Measurements from ENCODE around the gene CAT.

CAT gene

DNA sequence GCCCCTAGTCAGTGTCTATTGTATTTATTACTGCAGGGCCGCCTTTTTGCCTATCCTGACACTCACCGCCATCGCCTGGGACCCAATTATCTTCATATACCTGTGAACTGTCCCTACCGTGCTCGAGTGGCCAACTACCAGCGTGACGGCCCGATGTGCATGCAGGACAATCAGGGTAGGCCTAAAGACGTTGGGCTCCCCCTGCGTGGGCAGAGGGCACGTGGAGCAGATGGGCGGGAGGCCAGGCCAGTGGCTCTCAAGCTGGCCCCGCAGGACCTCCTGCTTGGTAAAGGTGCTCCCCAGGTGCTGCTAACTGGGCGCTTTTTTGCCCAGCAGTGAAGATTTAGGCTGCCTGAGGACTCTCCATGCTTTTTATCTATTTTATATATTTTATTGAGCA is 22.5 kb downstream of the CAT start:
- no peak for DNase-seq

DNA sequence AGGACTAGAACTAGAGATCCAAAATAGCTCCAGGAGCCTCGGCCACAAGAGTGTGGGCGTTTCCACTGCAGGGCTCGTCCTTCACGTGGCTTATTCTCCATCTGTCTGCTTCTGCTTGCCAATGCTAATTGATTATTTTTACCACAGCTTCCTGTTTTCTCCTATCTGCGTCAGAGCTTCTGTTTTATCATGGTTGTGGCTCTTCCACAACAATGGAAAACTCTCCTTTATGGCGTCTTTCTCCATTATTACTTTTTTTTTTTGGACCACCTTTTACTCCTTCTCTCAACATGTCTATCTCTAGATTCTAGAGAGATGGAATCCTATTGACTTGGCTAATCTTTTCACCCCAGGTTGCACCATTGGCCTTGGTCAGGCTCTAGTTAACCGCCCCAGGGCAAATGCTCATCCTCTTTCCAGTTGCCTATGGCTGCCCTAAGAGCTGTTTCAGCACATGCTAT is 25.9 kb downstream of the CAT start:
- no peak for DNase-seq

DNA sequence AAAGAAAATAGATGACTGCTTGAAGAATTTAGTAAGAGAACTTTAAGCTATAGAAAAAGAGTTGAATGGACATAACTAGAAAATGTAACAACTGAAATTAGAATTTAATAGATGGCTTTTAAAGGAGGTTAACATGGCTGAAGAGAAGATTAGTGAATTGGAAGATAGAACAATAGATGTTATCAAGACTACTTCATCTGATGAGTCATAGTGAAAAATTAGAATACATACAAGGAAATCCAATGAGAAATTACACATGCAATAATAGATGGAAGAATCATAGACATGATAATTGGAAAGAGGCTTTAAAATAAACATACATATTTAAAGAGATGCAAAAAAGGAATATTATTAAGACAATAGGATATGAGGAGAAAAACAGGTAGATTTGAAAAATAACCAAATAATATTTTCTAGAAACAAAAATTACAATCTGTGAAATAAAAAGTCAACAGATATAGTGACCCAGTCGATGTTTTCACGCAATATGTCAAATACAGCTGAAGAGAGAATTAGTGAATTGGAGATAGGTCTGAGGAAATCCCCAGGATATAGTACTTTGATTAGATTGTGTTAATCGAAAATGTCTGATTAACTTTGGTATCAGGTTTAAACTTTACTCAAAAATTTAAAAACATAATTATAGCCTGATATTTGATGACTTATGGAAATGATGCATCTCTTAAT is 28.2 kb downstream of the CAT start:
- DNase-seq: no peak

DNA sequence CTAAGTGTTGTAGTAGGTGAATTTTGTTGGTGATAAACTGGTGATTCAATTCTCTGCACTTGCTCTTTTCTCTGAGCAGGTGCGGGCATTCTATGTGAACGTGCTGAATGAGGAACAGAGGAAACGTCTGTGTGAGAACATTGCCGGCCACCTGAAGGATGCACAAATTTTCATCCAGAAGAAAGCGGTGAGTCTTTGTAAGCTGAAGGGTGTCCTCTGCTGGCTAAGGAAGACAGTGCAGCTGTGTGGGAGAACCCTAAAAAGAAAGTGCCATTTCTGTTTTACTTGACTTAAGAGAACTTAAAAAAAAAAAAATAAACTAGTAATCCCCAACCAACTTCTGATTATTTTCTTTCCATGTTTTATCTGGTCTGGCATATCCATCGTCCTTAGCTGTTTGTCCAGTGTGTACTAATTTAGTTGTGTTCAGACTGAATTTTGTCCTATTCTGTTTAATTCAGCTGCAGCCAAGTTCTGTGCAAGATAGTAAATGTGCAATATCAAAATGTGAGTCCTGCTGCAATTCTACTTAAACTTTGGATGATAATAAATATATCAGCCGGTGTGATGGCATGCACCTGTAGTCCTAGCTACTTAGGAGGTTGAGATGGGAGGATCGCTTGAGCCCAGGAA is 29.6 kb downstream of the CAT start:
- DNase-seq: peak; percentile 32

DNA sequence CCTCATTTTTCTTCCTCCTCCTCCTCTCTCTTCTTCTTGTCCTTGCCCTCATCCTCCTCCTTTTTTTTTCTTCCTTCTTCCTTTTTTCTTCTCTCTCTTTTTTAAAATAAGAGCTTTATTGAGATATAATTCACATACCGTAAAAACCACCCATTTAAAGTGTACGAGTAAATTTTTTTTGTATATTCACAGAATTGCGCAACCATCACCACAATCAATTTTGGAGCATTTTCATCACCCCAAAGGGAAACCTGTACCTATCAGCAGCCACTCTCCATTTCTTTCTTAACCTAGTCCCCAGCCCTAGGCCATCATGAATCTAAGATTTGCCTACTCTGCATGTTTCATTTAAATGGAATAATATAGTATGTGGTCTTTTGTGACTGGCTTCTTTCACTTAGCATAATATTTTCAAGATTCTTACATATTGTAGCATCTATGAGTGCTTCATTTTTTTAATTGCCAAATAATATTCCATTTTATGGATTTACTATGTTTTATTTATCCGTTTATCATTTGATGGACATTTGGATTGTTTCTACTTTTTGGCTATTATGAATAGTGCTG is 35.0 kb downstream of the CAT start:
- DNase-seq: no peak

DNA sequence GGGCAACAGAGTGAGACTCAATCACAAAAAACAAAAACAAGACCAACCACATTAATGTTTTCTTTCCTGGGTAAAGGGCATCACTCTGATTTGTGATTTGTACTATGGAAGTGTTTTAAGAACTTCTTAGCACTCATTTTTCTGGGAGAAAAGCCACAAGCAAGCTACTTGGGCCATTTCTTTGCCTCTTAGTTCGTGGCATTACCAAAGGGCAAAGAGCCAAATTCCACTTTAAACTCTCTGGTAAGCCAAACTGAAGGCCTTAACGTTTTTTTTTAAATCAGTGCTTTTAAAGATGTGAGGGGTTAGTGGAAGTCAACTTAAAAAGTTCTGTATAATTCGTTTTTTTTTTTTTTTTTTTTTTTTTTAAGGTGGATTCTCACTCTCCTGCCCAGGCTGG is 36.9 kb downstream of the CAT start:
- DNase-seq: no peak

DNA sequence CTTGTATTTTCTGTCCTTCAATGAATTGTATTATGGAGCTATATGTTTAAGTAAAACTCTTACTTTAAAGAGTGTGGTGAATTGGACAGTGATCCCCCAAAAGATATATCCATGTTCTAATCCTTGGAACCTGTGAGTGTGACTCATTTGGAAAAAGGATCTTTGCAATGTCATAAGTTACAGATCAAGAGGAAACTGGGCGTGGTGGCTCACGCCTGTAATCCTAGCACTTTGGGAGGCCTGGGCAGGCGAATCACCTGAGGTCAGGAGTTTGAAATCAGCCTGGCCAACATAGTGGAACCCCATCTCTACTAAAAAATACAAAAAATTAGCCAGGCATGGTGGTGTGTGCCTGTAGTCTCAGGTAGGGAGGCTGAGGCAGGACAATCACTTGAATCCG is 38.1 kb downstream of the CAT start:
- DNase-seq: no peak

DNA sequence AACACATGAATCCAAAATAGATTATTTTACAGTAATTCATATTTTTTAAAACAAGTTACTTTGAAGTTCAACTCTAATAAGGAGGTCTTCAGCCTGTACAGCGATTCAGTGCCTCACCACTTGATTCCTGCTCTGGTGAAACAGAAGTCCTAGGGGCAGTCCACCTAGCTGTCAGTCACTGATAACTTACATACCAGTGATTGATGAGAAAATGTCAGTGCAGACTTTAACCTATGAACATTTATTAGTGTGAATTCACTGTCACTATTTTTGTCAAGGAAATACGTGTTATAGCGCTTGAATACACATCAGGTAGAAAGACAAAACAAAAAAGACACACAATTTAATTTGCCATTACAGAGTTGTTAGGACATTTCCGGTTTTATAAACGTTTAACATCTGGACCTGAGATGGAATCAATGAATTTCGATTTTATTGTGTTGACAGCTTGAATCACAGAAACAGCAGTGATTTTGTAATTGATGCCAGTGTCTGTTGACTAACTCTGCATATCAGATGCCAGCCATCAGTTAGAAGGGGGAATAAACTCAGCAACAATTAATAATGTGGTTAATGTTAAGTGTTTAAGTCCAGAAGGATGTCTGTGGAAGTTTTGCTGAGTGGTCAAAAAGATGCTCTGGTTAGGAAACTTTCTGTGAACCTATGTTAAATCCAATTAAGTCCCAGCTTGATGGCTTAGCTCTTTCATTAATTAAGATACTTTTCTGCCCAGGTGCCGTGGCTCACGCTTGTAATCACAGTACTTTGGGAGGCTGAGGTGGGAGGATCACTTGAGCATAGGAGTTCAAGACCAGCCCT is 40.3 kb downstream of the CAT start:
- DNase-seq: no peak

DNA sequence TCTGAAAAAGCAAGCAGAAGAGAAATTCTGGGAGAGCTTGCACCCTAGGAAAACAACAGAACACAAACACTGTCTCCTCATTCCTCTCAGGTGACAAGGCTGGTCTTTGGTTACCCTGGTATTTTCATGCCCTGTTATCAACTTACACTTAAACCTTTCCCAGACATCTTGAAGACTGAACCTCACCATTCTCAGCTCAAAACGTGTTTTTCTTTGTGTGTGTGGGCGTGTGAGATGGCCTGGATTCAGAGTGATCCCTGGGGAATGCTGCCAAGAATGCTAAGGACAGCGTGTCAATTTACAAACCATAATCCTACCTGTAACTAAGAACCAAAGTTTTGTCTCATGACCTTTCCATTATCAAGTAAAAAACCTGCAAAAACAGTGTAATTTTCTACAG is 41.6 kb downstream of the CAT start:
- DNase-seq: no peak

DNA sequence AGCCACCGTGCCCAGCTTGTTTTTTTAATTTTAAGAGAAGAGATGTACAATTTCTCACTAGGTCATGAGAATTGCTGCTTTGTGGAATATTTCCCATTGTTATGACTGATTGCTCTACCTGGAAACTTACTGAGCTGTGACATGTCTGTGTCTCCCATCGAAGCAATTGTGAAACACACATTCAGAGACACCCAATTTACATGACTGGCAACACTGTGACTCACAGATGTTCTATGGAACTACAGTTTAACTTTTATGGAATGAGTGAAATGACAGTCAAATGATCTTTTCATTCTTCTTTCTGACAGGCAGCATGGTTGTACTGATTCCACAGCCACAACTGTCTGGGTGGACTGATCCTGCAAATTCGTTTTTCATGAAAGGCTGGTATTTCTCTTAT is 42.6 kb downstream of the CAT start:
- no peak for DNase-seq

DNA sequence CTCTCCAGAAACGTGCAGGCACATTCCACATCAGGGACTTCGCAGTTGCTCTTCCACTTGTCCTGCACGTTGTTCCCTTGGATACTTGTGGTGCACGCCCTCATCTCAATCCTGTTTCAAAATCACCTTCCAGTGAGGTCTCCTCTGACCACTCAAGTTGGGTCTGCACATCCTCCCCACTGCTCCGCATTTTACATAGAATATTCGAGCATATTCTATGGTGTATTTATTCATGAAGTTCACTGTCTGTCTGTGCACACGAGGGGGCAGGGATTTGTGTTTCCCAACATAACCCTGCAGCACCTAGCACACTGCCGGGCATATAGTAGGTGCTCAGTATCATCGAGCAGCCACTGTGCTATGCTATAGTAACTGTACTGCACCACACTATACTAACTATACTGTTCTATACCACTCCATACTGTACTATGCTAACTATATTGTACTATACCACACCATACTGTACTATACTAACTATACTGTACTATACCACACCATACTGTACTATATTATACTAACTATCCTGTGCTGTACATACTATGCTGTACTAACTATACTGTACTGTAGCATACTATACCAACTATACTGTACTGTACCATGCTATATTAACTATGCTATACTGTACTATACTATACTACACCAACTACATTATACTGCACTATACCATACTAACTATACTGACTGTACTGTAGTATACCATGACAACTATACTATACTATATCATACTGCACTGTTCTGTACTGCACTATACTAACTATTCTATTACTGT is 44.6 kb downstream of the CAT start:
- no peak for DNase-seq

DNA sequence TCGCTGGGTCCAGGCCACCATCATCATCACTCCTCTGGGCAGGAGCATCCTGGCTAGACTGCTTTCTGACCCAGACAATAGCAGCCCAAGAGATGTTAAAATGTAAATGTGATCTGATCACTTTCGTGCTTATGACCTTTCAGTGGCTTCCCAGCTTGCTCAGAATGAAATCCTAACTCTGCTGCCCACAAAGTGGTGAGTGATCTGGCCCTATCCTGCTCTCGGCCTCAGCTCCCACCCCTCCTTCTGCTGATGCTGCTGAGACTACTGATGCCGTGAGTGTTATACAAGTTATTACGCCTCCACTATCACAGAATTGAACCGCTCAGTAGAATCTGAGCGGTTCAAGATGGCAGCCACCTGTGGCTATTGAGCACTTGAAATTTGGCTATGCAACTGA is 48.7 kb downstream of the CAT start:
- no peak for DNase-seq

DNA sequence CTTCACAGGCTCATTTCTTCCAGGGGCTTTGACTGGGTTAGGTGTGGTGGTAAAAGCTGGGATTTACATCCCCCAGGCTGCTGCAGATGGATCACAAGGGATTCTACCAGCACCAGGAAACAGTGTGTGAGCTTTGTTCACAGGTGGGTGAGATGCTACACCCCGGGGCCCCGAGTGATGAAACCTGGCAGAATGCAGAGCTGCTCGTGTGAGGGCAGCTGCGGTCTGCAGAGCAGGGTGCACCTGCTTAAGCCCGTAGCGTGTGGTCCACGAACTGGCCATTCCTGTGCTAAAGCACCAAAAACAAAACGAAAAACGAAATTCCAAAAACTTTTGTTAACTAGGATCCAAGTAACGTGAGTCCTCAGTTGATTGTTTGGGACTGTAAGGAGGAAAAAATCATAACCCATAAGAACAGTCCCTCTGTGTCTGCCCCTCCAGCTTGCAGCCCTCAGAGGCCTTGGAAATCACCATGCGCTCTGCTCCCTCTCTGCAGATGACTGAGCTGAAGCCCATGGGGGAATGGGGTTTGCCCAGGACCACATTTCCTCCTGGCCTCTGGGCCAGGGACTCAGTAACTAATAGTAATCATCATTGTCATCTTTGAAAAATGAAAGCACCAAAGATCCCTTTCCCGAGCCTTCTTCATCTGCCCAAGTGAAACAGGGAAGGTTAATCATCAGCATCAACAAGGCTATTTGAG is 50.3 kb downstream of the CAT start:
- no peak for DNase-seq

DNA sequence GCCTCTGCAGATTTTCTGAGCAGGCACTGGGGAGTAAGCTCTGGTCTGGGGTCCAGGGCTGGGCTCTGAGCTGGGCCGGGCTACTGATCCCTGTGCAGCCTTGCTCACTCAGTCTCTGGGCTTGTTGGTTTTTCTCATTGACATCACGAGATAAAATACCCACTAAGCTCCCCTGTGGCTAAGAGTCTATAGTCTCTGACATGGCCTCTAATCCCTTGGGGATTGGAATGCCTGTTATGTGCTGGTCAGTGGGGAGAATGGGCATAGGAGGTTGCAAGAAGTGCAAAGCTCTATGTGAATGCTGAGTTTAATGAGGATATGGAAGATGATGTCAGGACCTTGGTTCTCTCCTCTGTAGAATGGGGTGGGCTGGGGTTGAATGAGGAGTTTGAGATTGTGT is 51.6 kb downstream of the CAT start:
- DNase-seq: no peak

DNA sequence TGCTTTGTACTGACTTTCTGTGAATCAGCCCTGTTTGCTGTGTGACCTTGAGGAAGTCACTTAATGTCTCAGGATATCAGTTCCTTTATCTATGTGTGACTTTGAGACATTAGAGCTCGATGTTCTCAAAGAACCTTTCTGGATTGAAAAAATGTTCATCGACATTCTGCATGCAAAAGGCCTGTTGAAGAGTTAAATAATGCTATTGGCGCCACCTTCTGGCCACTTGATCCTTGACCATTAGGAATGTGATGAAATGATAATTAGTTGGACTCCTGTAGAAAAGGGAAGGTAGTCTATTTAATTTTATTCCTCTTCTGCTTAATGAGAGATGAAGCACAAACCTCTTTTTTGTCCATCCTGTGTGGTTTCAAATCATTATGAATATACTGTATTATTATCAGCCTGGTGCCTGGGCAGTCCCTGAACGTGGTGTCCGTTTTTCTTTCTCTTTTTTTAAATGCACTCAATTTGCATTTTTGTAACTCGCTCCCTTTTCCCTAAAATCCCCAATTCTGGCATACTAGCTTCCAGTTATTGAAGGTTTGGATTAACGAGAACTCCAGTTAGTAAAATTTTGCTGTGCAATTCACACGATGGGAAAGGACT is 54.2 kb downstream of the CAT start:
- DNase-seq: peak; percentile 33

DNA sequence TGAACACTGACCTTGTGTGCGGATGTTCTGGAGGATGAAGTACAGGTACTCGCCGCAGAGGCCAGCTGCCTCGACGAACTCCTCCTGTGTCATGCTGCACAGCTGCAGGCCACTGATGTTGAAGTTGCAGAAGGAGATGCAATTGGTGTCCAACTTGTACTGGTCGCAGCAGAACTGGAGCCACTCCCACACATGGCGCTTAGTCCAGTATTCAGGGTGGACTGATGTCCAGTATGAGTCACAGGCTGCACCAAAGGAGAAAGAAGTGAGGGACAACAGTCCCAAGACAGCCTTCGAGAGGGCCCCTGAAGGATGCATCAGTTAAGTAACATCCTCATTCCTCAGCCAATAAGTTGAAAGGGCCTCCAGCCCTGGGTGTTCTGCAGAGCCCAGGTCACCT is 54.7 kb downstream of the CAT start:
- DNase-seq: no peak

DNA sequence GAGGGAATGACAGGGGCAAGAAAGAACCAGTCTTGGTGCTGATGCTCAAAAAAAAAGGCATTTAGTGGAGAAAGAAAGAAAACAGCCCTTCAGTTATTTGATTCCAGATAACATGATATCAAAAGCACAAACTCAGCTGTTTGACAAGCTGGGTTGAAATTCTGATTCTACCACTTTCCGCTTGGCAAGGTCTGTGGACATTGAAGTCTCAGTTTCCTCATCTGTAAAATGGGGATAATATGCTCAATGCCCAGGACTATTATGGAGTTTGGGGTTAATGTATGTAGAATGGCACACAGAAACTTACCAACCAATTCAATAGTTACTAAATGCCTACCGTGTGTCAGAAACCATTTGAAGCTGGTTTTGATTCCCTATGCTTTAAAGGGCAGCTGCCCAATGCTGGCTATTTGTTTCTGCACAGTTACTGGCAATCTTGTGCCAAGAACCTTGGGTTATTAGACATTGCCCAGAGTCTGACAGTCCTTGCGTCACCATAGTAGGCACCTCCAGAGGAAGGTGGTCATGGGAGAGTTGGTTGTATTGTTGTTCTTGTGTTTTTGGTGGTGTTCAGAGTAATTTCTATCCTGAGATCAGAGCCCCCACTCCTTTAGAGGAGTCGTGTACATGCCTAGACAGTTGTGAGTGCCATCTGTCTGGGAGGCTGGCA is 55.3 kb downstream of the CAT start:
- no peak for DNase-seq

DNA sequence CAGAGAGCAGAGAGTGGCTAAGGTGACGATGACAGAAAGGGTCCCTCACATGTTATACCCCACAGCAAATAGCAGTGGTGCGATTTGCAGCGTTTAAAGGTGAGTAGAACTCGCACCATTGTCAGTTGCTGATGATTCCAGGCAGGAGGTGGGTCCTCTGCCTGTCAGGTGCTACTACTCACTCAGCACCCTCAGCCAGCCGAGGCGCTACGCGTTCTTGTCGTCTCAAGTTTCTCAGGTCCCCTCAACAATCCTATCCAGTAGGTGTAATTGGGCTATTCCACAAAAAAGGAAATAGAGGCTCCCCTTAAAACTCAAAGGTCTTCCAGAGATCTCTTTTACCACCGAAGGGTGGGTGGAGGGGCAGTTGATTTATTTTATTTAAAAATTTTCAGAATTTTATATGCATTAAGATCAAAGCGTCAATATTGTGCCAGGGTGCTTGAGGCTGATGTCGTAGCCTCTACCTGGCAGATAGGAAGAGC is 56.5 kb downstream of the CAT start:
- DNase-seq: no peak

DNA sequence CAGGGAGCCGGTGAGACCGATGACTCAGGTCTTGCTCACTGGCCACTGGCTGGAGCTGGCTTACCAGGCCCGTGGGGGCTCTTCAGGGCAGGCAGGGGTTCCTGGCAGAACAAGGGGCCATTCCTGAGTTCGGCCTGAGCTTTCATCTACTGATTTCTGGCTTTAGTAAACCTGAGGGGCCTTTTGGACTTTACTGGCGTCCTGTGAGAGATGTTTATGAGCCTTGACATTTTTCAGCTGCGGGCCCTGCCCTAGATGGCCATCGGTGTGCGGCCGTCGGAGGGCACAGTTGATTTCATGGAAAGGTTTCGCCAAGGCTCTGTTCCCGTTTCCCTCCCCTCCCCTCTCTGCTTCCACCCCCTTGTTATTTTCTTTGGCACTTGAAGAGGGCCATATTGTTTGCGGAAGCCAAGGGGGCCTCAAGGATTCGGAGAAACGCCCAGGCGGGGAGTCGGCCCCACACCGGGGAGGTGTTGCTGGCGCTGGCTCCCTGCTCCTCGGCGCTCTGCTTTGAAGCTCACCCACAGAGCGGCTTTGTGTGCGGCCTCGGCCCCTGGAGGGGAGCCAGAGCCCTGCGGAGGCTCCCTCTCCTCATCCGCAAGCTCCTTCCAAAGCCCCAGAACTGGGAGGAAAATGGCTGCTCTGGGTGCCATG is 57.1 kb downstream of the CAT start:
- DNase-seq: no peak

DNA sequence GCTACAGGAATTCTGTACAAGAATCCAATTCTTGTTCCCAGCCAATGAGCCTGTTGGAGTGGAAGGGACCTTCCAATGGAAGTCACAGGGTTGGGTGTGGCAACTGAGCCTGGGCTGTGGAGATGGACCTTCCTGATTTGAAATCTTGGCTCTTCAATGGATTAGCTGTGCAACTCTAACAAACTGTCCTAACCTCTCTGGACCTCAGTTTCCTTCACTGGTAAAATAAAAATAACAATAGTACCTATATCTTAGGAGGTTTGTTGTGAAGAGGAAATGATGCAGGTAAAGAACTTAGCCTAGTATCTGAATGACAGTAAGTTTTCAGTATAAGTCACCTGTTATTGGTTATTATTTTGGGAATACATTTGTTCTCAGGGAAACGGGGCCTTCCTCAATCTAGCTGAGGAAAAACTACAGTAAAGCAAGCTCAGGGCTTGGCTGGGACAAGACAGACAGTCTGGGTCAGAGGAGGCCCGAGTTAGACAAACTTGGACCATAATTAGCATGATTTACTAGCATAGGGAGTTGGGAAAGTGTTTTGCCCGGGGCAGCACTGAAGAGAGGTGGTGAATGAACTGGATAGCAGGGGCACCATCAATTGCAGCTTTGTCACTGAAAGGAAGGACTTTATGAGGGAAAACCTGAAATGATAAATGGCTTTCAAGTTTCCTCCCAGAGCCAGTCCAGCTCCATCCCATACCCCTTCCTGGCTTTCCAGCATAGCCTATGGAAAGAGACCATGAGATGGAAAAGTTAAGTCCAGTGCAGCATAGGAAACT is 61.2 kb downstream of the CAT start:
- DNase-seq: no peak
